Measurements from ENCODE around the gene CDH4. TPM values are rescaled to one million over a fixed set of nuclear protein-coding genes. Genes with fewer than 3 reads are reported as not detected.

Gene CDH4
- total RNA-seq, 1 experiment from 2014 or later, result not detected

- DNase-seq, result no peak
- Histone ChIP-seq H3K36me3 (ENCODE audit: insufficient read depth, low read length) (no peaks in the 10 kb centered on the region), H4K20me1 (ENCODE audit: insufficient read depth, low read depth, low read length) (no peaks in the 10 kb centered on the region), H3K27ac (ENCODE audit: low read length) (no peak overlapping the region), H3K79me2 (ENCODE audit: low read length) (no peaks in the 10 kb centered on the region), H3K9me2 (replicated peaks; ENCODE audit: insufficient read depth, low read length) (no peaks in the 10 kb centered on the region), H3K9ac (ENCODE audit: low read length) (no peak overlapping the region), H3K9me3 (ENCODE audit: low read length) (no peaks in the 10 kb centered on the region), H3K4me3 (ENCODE audit: low read length) (no peak overlapping the region), H3K27me3 (ENCODE audit: low read length) (no peaks in the 10 kb centered on the region), H3K4me2 (ENCODE audit: low read depth, low read length, poor library complexity, severe bottlenecking) (no peak overlapping the region), H3K4me1 (ENCODE audit: low read length) (no peaks in the 10 kb centered on the region), H2AFZ (ENCODE audit: low read length) (no peak overlapping the region)
Observed at GRCh38 chr20:61528591-61528990, 276.5 kb downstream of the CDH4 start.

- H3K36me3 ChIP-seq (ENCODE audit: insufficient read depth, low read length), result no peaks in the 10 kb centered on the region
- H3K4me3 ChIP-seq (ENCODE audit: low read length), result no peak overlapping the region
- H3K9me2 ChIP-seq (replicated peaks; ENCODE audit: insufficient read depth, low read length), result no peaks in the 10 kb centered on the region
- no peak overlapping the region for H3K9ac ChIP-seq (ENCODE audit: low read length)
- H3K27me3 ChIP-seq (ENCODE audit: low read length), result no peaks in the 10 kb centered on the region
- H2AFZ ChIP-seq (ENCODE audit: low read length), result no peak overlapping the region
- no peaks in the 10 kb centered on the region for H3K9me3 ChIP-seq (ENCODE audit: low read length)
- no peak overlapping the region for H3K4me2 ChIP-seq (ENCODE audit: low read depth, low read length, poor library complexity, severe bottlenecking)
- H3K4me1 ChIP-seq (ENCODE audit: low read length), result no peaks in the 10 kb centered on the region
- no peaks in the 10 kb centered on the region for H4K20me1 ChIP-seq (ENCODE audit: insufficient read depth, low read depth, low read length)
- no peaks in the 10 kb centered on the region for H3K79me2 ChIP-seq (ENCODE audit: low read length)
- no peak overlapping the region for H3K27ac ChIP-seq (ENCODE audit: low read length)
- DNase-seq, result no peak
Observed at GRCh38 chr20:61529354-61529753, 277.3 kb downstream of the CDH4 start.

GRCh38 chr20:61531553-61532345, 279.7 kb downstream of the CDH4 start:
- no peak for DNase-seq
- no peaks in the 10 kb centered on the region for H3K79me2 ChIP-seq (ENCODE audit: low read length)
- no peak overlapping the region for H2AFZ ChIP-seq (ENCODE audit: low read length)
- no peaks in the 10 kb centered on the region for H3K9me2 ChIP-seq (replicated peaks; ENCODE audit: insufficient read depth, low read length)
- H3K27ac ChIP-seq (ENCODE audit: low read length), result no peak overlapping the region
- H3K9ac ChIP-seq (ENCODE audit: low read length), result no peak overlapping the region
- H3K9me3 ChIP-seq (ENCODE audit: low read length), result no peaks in the 10 kb centered on the region
- no peaks in the 10 kb centered on the region for H4K20me1 ChIP-seq (ENCODE audit: insufficient read depth, low read depth, low read length)
- H3K4me1 ChIP-seq (ENCODE audit: low read length), result no peaks in the 10 kb centered on the region
- no peaks in the 10 kb centered on the region for H3K36me3 ChIP-seq (ENCODE audit: insufficient read depth, low read length)
- H3K4me3 ChIP-seq (ENCODE audit: low read length), result no peak overlapping the region
- no peak overlapping the region for H3K4me2 ChIP-seq (ENCODE audit: low read depth, low read length, poor library complexity, severe bottlenecking)
- H3K27me3 ChIP-seq (ENCODE audit: low read length), result no peaks in the 10 kb centered on the region

GRCh38 chr20:61532736-61533135, 280.7 kb downstream of the CDH4 start:
- H3K27me3 ChIP-seq (ENCODE audit: low read length), result no peaks in the 10 kb centered on the region
- H3K4me3 ChIP-seq (ENCODE audit: low read length), result no peak overlapping the region
- no peak overlapping the region for H2AFZ ChIP-seq (ENCODE audit: low read length)
- H3K4me1 ChIP-seq (ENCODE audit: low read length), result no peaks in the 10 kb centered on the region
- no peaks in the 10 kb centered on the region for H3K79me2 ChIP-seq (ENCODE audit: low read length)
- no peak overlapping the region for H3K9ac ChIP-seq (ENCODE audit: low read length)
- no peak overlapping the region for H3K4me2 ChIP-seq (ENCODE audit: low read depth, low read length, poor library complexity, severe bottlenecking)
- no peaks in the 10 kb centered on the region for H3K36me3 ChIP-seq (ENCODE audit: insufficient read depth, low read length)
- H3K9me3 ChIP-seq (ENCODE audit: low read length), result no peaks in the 10 kb centered on the region
- no peaks in the 10 kb centered on the region for H4K20me1 ChIP-seq (ENCODE audit: insufficient read depth, low read depth, low read length)
- no peak for DNase-seq
- H3K9me2 ChIP-seq (replicated peaks; ENCODE audit: insufficient read depth, low read length), result no peaks in the 10 kb centered on the region
- no peak overlapping the region for H3K27ac ChIP-seq (ENCODE audit: low read length)

- Histone ChIP-seq H3K27ac (ENCODE audit: low read length) (no peak overlapping the region), H3K4me2 (ENCODE audit: low read depth, low read length, poor library complexity, severe bottlenecking) (no peak overlapping the region), H3K9ac (ENCODE audit: low read length) (no peak overlapping the region), H4K20me1 (ENCODE audit: insufficient read depth, low read depth, low read length) (no peaks in the 10 kb centered on the region), H3K4me1 (ENCODE audit: low read length) (no peaks in the 10 kb centered on the region), H3K9me3 (ENCODE audit: low read length) (no peaks in the 10 kb centered on the region), H3K27me3 (ENCODE audit: low read length) (no peaks in the 10 kb centered on the region), H3K9me2 (replicated peaks; ENCODE audit: insufficient read depth, low read length) (no peaks in the 10 kb centered on the region), H2AFZ (ENCODE audit: low read length) (no peak overlapping the region), H3K4me3 (ENCODE audit: low read length) (no peak overlapping the region), H3K36me3 (ENCODE audit: insufficient read depth, low read length) (no peaks in the 10 kb centered on the region), H3K79me2 (ENCODE audit: low read length) (no peaks in the 10 kb centered on the region)
- DNase-seq, result no peak
Observed at GRCh38 chr20:61533231-61533631, 281.2 kb downstream of the CDH4 start.

GRCh38 chr20:61534346-61534745, 282.3 kb downstream of the CDH4 start:
- H3K27ac ChIP-seq (ENCODE audit: low read length), result no peak overlapping the region
- no peak overlapping the region for H2AFZ ChIP-seq (ENCODE audit: low read length)
- H3K4me2 ChIP-seq (ENCODE audit: low read depth, low read length, poor library complexity, severe bottlenecking), result no peak overlapping the region
- no peak overlapping the region for H3K9ac ChIP-seq (ENCODE audit: low read length)
- H3K27me3 ChIP-seq (ENCODE audit: low read length), result no peaks in the 10 kb centered on the region
- no peaks in the 10 kb centered on the region for H4K20me1 ChIP-seq (ENCODE audit: insufficient read depth, low read depth, low read length)
- H3K36me3 ChIP-seq (ENCODE audit: insufficient read depth, low read length), result no peaks in the 10 kb centered on the region
- no peaks in the 10 kb centered on the region for H3K9me3 ChIP-seq (ENCODE audit: low read length)
- H3K9me2 ChIP-seq (replicated peaks; ENCODE audit: insufficient read depth, low read length), result no peaks in the 10 kb centered on the region
- H3K4me3 ChIP-seq (ENCODE audit: low read length), result no peak overlapping the region
- no peaks in the 10 kb centered on the region for H3K4me1 ChIP-seq (ENCODE audit: low read length)
- no peaks in the 10 kb centered on the region for H3K79me2 ChIP-seq (ENCODE audit: low read length)
- no peak for DNase-seq

- Histone ChIP-seq H3K27ac (ENCODE audit: low read length) (no peak overlapping the region), H4K20me1 (ENCODE audit: insufficient read depth, low read depth, low read length) (no peaks in the 10 kb centered on the region), H3K27me3 (ENCODE audit: low read length) (no peaks in the 10 kb centered on the region), H3K4me3 (ENCODE audit: low read length) (no peak overlapping the region), H3K9me2 (replicated peaks; ENCODE audit: insufficient read depth, low read length) (no peaks in the 10 kb centered on the region), H3K9ac (ENCODE audit: low read length) (no peak overlapping the region), H3K4me1 (ENCODE audit: low read length) (no peaks in the 10 kb centered on the region), H3K4me2 (ENCODE audit: low read depth, low read length, poor library complexity, severe bottlenecking) (no peak overlapping the region), H3K9me3 (ENCODE audit: low read length) (no peaks in the 10 kb centered on the region), H2AFZ (ENCODE audit: low read length) (no peak overlapping the region), H3K79me2 (ENCODE audit: low read length) (no peaks in the 10 kb centered on the region), H3K36me3 (ENCODE audit: insufficient read depth, low read length) (no peaks in the 10 kb centered on the region)
- DNase-seq, result no peak
Observed at GRCh38 chr20:61535091-61535490, 283.0 kb downstream of the CDH4 start.

GRCh38 chr20:61535536-61535935, 283.5 kb downstream of the CDH4 start:
- no peaks in the 10 kb centered on the region for H3K4me1 ChIP-seq (ENCODE audit: low read length)
- H3K9ac ChIP-seq (ENCODE audit: low read length), result no peak overlapping the region
- no peaks in the 10 kb centered on the region for H3K27me3 ChIP-seq (ENCODE audit: low read length)
- H4K20me1 ChIP-seq (ENCODE audit: insufficient read depth, low read depth, low read length), result no peaks in the 10 kb centered on the region
- H3K27ac ChIP-seq (ENCODE audit: low read length), result no peak overlapping the region
- H3K9me2 ChIP-seq (replicated peaks; ENCODE audit: insufficient read depth, low read length), result no peaks in the 10 kb centered on the region
- no peaks in the 10 kb centered on the region for H3K9me3 ChIP-seq (ENCODE audit: low read length)
- no peaks in the 10 kb centered on the region for H3K36me3 ChIP-seq (ENCODE audit: insufficient read depth, low read length)
- no peaks in the 10 kb centered on the region for H3K79me2 ChIP-seq (ENCODE audit: low read length)
- H3K4me3 ChIP-seq (ENCODE audit: low read length), result no peak overlapping the region
- no peak overlapping the region for H2AFZ ChIP-seq (ENCODE audit: low read length)
- no peak for DNase-seq
- no peak overlapping the region for H3K4me2 ChIP-seq (ENCODE audit: low read depth, low read length, poor library complexity, severe bottlenecking)

Data from Karpas-422 (cell line).